Testis (tissue), 2 donors: ENCODE measurements around the gene UPK2.
"Not testable (repeated sequence)": the region's sequence is repeated elsewhere in the genome, so short reads cannot be mapped to it uniquely, and the experiment has no call there.

Experiments used
- POLR2A ChIP-seq: fragments of 450-650 bp; IDR thresholded peaks from one replicate; pipeline ENCODE4 v1.6.1; 2017; ENCODE audit warnings: antibody characterized with exemption, mild to moderate bottlenecking, moderate library complexity
- TF ChIP-seq, protein P1 (sequence below), 3 experiments: fragments of 450-650 bp in 2 of 3; fragments of 200-600 bp in 1 of 3; sonication (generic) in 1 of 3; IDR thresholded peaks; one replicate each; pipeline ENCODE4 v1.5.1; 2016 to 2019; ENCODE audit warnings: antibody characterized with exemption in 3 of 3, mild to moderate bottlenecking in 2 of 3, moderate library complexity in 1 of 3

DNA sequence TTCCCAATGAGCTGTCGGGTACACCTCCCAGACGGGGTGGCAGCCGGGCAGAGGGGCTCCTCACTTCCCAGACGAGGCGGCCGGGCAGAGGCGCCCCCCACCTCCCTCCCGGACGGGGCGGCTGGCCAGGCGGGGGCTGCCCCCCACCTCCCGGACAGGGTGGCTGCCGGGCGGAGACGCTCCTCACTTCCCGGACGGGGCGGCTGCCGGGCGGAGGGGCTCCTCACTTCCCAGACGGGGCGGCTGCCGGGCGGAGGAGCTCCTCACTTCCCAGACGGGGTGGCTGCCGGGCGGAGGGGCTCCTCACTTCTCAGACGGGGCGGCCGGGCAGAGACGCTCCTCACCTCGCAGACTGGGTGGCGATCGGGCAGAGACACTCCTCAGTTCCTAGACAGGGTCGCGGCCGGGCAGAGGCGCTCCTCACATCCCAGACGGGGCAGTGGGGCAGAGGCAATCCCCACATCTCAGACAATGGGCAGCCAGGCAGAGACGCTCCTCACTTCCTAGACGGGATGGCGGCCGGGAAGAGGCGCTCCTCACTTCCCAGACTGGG, 35.5 kb downstream of the UPK2 start:
- TF ChIP-seq, protein P1, sequence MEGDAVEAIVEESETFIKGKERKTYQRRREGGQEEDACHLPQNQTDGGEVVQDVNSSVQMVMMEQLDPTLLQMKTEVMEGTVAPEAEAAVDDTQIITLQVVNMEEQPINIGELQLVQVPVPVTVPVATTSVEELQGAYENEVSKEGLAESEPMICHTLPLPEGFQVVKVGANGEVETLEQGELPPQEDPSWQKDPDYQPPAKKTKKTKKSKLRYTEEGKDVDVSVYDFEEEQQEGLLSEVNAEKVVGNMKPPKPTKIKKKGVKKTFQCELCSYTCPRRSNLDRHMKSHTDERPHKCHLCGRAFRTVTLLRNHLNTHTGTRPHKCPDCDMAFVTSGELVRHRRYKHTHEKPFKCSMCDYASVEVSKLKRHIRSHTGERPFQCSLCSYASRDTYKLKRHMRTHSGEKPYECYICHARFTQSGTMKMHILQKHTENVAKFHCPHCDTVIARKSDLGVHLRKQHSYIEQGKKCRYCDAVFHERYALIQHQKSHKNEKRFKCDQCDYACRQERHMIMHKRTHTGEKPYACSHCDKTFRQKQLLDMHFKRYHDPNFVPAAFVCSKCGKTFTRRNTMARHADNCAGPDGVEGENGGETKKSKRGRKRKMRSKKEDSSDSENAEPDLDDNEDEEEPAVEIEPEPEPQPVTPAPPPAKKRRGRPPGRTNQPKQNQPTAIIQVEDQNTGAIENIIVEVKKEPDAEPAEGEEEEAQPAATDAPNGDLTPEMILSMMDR (IDR thresholded peaks at IDR 0.05): not testable (repeated sequence)
- TF ChIP-seq POLR2A: not testable (repeated sequence)
